ENCODE results near the gene TIMP2. TPM values are rescaled to one million over a fixed set of nuclear protein-coding genes. Genes with fewer than 3 reads are reported as not detected.
A peak's percentile ranks its signal among the peaks of the same experiment; 100 is the strongest.

TIMP2 gene
- total RNA-seq, 1 donor from 2014 or later = 535 TPM

GRCh38 chr17:78934681-78935418 is 9.7 kb upstream of the TIMP2 start:
- Mint-ChIP-seq H3K4me1 (ENCODE audit: low read depth) (peaks cover 54% of the 10 kb centered on the region), H3K4me3 (ENCODE audit: unreplicated experiment) (peak overlapping the region; percentile 70), H3K36me3 (ENCODE audit: low read depth) (no peaks in the 10 kb centered on the region), H3K27me3 (ENCODE audit: low read depth) (no peaks in the 10 kb centered on the region), H3K27ac (ENCODE audit: unreplicated experiment) (peak overlapping the region; percentile 100), H3K9me3 (ENCODE audit: low read depth) (no peaks in the 10 kb centered on the region)
- no peak for DNase-seq (ENCODE audit: low spot score)
- TF ChIP-seq CTCF (IDR thresholded peaks at IDR 0.05) = no peak

GRCh38 chr17:78933959-78934568 is 8.9 kb upstream of the TIMP2 start:
- H3K36me3 Mint-ChIP-seq (ENCODE audit: low read depth) = no peaks in the 10 kb centered on the region
- peak overlapping the region; percentile 100 for H3K27ac Mint-ChIP-seq (ENCODE audit: unreplicated experiment)
- DNase-seq (ENCODE audit: low spot score) = peak; percentile 96
- H3K4me3 Mint-ChIP-seq (ENCODE audit: unreplicated experiment) = peak overlapping the region; percentile 70
- H3K4me1 Mint-ChIP-seq (ENCODE audit: low read depth) = peaks cover 46% of the 10 kb centered on the region
- H3K9me3 Mint-ChIP-seq (ENCODE audit: low read depth) = no peaks in the 10 kb centered on the region
- TF ChIP-seq CTCF (IDR thresholded peaks at IDR 0.05) = no peak
- no peaks in the 10 kb centered on the region for H3K27me3 Mint-ChIP-seq (ENCODE audit: low read depth)

GRCh38 chr17:78933025-78933958 is 8.1 kb upstream of the TIMP2 start:
- H3K36me3 Mint-ChIP-seq (ENCODE audit: low read depth) = no peaks in the 10 kb centered on the region
- DNase-seq (ENCODE audit: low spot score) = no peak
- H3K4me1 Mint-ChIP-seq (ENCODE audit: low read depth) = peaks cover 42% of the 10 kb centered on the region
- H3K27ac Mint-ChIP-seq (ENCODE audit: unreplicated experiment) = peak overlapping the region; percentile 100
- H3K9me3 Mint-ChIP-seq (ENCODE audit: low read depth) = no peaks in the 10 kb centered on the region
- TF ChIP-seq CTCF (IDR thresholded peaks at IDR 0.05) = no peak
- peak overlapping the region; percentile 70 for H3K4me3 Mint-ChIP-seq (ENCODE audit: unreplicated experiment)
- H3K27me3 Mint-ChIP-seq (ENCODE audit: low read depth) = no peaks in the 10 kb centered on the region

GRCh38 chr17:78929908-78930775 is 5.0 kb upstream of the TIMP2 start:
- no peak for DNase-seq (ENCODE audit: low spot score)
- H3K4me3 Mint-ChIP-seq (ENCODE audit: unreplicated experiment) = no peak overlapping the region
- no peaks in the 10 kb centered on the region for H3K36me3 Mint-ChIP-seq (ENCODE audit: low read depth)
- H3K9me3 Mint-ChIP-seq (ENCODE audit: low read depth) = no peaks in the 10 kb centered on the region
- no peak for TF ChIP-seq CTCF (IDR thresholded peaks at IDR 0.05)
- H3K27me3 Mint-ChIP-seq (ENCODE audit: low read depth) = peaks cover 2% of the 10 kb centered on the region
- H3K27ac Mint-ChIP-seq (ENCODE audit: unreplicated experiment) = no peak overlapping the region
- peaks cover 36% of the 10 kb centered on the region for H3K4me1 Mint-ChIP-seq (ENCODE audit: low read depth)
